Mucosa of gallbladder (tissue), 1 donor: ENCODE results near the gene HMGXB4. TPM values are rescaled to one million over a fixed set of nuclear protein-coding genes. Genes with fewer than 3 reads are reported as not detected.
"Not testable (repeated sequence)": the region's sequence is repeated elsewhere in the genome, so short reads cannot be mapped to it uniquely, and the experiment has no call there.

Experiments used
- DNase-seq: peaks from one replicate; pipeline ENCODE4 v3.0.0-alpha.2; 2020; ENCODE audit warnings: low spot score
- total RNA-seq: library from RNA; stranded (reverse); gene quantifications from one replicate; pipeline ENCODE4 v1.2.1, GENCODE V29; 2021
- donor health status: DM: no; HTN: no; CAD: no.

HMGXB4 gene
- 15.8 TPM for total RNA-seq

- DNase-seq: peak; percentile 89
Observed at GRCh38 chr22:35257321-35258190, at the start of gene HMGXB4. TSS of gene HMGXB4 (plus strand) at chr22:35257493. CDS start at chr22:35262391, 4,898 bp downstream.

- DNase-seq: no peak
Observed at GRCh38 chr22:35208003-35208402, 49.3 kb upstream of the HMGXB4 start.

GRCh38 chr22:35209203-35209602 lies 48.1 kb upstream of the HMGXB4 start:
- DNase-seq: no peak

- DNase-seq: no peak
Observed at GRCh38 chr22:35212009-35212408, 45.3 kb upstream of the HMGXB4 start.

GRCh38 chr22:35212996-35213395 lies 44.3 kb upstream of the HMGXB4 start:
- no peak for DNase-seq

- DNase-seq: no peak
Observed at GRCh38 chr22:35214968-35215367, 42.3 kb upstream of the HMGXB4 start.

GRCh38 chr22:35215993-35216392 lies 41.3 kb upstream of the HMGXB4 start:
- DNase-seq: no peak

GRCh38 chr22:35217527-35217926 lies 39.8 kb upstream of the HMGXB4 start:
- no peak for DNase-seq

- DNase-seq: no peak
Observed at GRCh38 chr22:35218079-35218478, 39.2 kb upstream of the HMGXB4 start.

GRCh38 chr22:35219012-35219411 lies 38.3 kb upstream of the HMGXB4 start:
- DNase-seq: no peak

- no peak for DNase-seq
Observed at GRCh38 chr22:35220221-35220620, 37.1 kb upstream of the HMGXB4 start.

GRCh38 chr22:35225010-35225409 lies 32.3 kb upstream of the HMGXB4 start:
- no peak for DNase-seq

GRCh38 chr22:35226958-35227647 lies 30.2 kb upstream of the HMGXB4 start:
- no peak for DNase-seq

GRCh38 chr22:35229865-35230264 lies 27.4 kb upstream of the HMGXB4 start:
- no peak for DNase-seq

GRCh38 chr22:35230417-35230816 lies 26.9 kb upstream of the HMGXB4 start:
- no peak for DNase-seq

GRCh38 chr22:35230839-35231584 lies 26.3 kb upstream of the HMGXB4 start:
- no peak for DNase-seq

- DNase-seq: peak; percentile 48
Observed at GRCh38 chr22:35231585-35232084, 25.7 kb upstream of the HMGXB4 start.

- DNase-seq: not testable (repeated sequence)
Observed at GRCh38 chr22:35238749-35239148, 18.5 kb upstream of the HMGXB4 start.

- not testable (repeated sequence) for DNase-seq
Observed at GRCh38 chr22:35244507-35244906, 12.8 kb upstream of the HMGXB4 start.

- no peak for DNase-seq
Observed at GRCh38 chr22:35250156-35250555, 7.1 kb upstream of the HMGXB4 start.

- DNase-seq: no peak
Observed at GRCh38 chr22:35253946-35254345, 3.3 kb upstream of the HMGXB4 start.

GRCh38 chr22:35257002-35257320 lies 332 bp upstream of the HMGXB4 start:
- no peak for DNase-seq
